HG03097 (cell line): Measurements from ENCODE around the gene RPAP3.
"Not testable (repeated sequence)": the region's sequence is repeated elsewhere in the genome, so short reads cannot be mapped to it uniquely, and the experiment has no call there.

Experiments
- ATAC-seq: cut with Tn5 transposase; IDR thresholded peaks from one replicate; pipeline ENCODE4 v1.9.1; 2021; ENCODE audit not compliant: unreplicated experiment, low FRiP score

Gene RPAP3

DNA sequence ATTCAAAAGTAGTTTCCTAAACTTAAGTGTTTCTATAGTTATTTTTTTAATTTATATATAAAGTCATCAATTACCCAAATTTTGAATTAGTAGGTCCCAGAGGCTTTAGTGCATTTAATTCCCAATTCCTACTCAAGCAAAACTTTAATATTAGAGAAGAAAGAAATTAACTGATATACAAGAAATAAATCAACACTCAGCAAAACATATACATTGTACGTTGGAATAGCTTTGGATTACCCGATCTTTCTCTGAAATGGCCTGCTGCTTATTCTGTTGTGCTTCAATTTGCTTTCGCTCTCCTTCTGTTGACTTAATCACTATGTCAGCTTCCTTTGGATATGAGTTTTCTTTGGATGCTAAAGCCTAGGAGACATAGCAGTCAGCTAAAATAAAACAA is 18.2 kb downstream of the RPAP3 start:
- no peak for ATAC-seq

DNA sequence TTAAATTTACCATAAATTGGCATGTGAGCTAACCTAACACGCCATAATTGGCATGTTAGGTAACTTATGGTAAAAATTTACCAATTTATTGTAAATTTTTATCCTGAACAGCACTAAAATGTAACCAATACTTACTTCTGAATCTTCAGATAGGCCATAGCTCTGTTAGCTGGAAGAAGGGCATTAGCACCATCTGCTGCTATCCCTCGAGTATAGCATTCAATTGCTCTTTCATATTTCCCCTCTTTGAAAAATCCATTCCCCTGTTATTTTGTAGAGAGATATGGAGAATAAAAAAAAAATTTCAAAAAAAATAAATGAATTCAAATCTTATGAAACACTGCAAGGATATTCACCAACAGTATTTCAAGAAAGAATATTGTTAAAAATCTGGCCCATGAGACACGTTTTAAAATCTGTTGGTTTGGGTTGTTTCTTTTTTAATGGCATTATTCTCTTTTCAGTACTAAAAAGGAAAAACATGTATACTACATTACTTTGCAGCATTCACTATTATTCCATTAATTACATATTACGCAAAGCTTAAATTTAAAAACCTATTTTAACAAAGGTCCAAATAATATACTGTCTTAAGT is 19.1 kb downstream of the RPAP3 start:
- no peak for ATAC-seq

DNA sequence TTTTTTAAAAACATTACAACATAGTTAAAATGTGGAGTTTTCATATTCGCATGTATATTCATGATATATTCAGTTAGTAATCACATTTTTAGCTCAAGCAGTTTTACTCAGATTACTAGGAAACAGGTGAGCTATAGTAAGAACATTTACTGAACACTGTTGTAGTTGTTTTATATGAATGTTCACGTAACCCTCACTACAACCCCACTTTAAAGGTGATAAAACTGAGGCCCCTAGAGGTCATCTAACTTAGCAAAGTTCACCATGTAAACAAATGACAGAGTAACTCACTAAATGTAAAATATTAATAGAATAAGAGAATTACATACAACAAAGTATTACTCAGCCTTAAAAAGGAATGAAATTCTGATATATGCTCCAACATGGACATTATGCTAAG is 26.0 kb downstream of the RPAP3 start:
- no peak for ATAC-seq

DNA sequence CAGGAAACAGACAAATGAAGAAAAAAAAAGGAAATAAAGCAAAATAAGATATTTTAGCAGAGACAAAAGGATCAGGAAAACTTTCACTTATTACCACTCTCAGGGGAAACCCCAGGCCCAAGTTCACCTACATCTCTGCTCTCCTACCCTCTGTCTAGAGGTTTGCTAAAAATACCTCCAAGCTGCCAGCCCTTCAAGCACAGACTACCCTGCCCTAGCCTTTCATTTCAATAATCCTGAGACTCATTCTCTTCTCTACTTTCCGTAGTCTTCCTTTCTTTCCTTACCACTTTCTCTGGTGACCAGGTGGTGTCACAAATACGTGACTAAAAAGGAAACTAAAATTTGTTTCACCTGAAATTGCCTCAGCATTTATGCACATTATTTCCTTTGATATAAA is 33.8 kb downstream of the RPAP3 start:
- no peak for ATAC-seq

DNA sequence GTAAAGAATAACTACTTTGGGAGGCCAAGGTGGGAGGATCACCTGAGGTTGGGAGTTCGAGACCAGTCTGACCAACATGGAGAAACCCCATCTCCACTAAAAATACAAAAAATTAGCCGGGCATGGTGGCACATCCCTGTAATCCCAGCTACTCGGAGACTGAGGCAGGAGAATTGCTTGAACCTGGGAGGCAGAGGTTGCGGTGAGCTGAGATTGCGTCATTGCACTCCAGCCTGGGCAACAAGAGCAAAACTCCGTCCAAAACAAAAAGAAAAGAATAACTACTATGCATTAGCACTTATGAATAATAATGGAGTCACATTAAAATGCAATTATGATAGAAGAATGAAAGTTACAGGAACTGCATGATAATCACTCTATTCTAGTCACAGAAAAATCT is 37.9 kb downstream of the RPAP3 start:
- not testable (repeated sequence) for ATAC-seq

DNA sequence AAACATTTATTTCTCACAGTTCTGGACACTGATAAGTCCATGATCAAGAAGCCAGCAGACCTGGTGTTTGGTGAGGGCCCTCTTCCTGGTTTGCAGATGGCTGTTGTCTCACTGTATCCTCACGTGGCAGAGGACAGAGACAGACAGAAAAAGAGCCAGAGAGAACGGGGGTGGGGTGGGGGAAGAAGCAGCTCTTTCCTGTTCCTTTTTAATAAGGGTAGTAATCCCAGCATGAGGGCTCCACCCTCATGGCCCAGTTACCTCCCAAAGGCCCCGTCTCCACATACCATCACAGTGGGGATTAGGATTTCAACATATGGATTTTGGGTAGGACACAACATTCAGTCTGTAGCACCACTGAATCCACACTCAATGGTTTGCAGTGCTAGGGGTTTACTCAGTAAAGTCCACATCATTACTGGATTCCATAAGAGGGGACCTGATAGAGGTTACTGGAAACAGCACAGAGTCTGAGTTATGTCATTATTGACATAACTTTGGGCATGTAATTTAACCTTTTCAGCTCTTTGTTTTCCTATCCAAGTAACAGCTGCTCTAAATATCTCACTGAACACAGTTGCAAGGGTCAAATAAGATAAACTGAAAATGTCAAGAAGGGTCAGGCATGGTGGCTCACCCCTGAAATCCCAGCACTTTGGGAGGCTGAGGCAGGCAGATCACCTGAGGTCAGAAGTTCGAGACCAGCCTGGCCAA is 53.2 kb downstream of the RPAP3 start:
- ATAC-seq, result no peak

DNA sequence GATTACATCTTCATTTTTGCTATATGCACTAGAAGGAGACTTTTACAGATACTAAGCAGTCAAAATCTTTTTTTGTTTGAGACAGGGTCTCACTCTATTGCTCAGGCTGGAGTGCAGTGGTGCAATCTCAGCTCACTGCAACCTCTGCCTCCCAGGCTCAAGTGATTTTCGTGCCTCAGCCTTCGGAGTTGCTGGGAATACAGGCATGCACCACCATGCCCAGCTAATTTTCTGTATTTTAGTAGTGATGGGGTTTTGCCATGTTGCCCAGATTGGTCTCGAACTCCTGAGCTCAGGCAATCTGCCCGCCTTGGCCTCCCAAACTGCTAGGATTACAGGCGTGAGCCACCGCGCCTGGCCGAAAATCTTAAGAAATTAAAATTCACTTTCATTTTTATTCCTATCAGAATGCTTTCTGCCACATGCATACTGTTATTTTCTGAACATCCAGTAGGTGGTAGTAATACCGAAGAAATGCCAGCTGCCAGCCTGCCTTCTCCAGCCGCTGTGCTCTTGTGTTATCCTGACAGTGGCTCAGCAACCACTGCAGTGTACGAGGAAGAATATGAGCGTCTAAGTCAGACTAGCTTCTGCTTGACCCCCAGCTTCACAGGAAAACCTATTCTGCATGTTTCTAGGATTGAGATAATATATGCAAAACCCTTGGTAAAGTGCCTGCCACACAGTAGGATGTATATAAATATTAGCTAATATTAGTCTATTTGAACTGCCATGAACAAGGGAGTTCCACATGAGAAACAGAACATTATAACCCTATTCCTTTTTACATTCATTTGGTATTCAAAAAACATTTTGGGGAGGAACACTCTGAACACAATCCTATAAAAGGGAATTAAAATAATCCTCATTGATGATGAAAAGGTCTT is 54.2 kb downstream of the RPAP3 start:
- peak; percentile 57 for ATAC-seq

DNA sequence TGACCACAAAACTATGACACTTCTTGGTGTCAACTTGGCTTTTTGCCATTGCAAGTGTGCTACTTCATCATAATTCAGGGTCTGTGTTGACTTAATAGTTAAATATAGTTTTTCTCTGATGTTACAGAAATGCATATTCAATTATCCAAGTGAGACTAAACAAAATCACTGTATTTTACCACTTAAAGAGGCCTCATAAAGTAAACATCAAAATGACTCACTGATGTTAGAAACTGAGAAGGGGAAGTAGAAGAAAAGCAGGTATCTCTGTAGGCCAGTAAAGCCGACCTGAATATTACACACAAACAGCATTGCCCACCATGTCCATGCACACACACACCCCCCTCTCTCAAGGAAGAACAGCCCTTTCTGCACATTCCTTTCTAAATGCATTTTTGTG is 55.4 kb downstream of the RPAP3 start:
- ATAC-seq, result no peak

DNA sequence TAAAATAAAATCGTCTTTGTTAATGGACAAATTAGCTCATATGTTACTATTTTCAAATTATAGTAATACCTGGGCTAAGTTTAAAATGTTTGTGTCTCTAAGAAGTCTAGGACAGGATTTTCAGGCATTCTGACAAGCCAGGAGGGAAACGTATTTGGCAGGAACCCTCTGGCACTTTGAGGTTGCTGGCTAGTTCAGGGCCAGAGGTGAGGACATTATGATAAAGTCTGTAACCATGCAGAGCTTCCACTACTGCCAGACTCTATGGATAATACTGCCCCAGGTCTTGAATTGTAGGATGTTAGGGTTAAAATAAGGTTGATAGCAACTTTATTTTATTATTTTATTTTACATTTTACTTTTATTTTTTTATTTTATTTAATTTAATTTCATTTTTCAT is 56.4 kb downstream of the RPAP3 start:
- no peak for ATAC-seq

DNA sequence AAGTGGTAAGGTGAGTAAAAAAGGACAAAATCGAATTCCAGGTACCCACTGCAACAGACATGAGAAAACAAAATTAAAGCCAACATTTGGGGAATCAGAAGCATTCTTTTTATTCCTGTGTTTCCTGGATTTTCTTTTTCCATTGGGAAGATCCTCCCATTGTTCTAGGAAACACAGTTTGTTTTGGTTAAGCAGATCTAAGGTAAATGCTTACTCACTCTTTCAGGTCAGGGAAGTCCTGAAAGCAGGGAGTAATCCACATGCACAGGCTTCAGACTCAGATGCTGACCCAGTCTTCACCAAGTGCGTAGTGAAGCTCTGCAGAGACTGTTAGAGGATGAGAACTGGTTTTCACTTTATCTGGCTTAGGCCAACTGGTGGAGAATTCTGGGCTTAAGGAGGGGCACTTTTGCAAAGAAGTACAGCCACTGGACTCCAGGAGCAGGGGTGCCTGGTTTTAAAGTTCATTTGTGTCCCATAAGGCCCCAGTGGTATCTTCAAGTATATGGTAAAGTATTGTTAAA is 57.7 kb downstream of the RPAP3 start:
- no peak for ATAC-seq

DNA sequence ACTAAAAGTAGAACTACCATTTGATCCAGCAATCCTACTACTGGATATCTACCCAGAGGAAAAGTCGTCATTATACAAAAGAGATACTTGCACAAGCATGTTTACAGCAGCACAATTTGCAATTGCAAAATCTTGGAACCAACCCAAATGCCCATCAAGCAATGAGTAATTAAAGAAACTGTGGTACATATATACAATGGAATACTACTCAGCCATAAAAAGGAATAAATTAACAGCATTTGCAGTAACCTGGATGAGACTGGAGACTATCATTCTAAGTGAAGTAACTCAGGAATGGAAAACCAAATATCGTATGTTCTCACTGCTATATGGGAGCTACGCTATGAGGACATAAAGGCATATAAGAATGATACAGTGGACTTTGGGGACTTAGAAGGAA is 63.5 kb downstream of the RPAP3 start:
- ATAC-seq, result not testable (repeated sequence)

DNA sequence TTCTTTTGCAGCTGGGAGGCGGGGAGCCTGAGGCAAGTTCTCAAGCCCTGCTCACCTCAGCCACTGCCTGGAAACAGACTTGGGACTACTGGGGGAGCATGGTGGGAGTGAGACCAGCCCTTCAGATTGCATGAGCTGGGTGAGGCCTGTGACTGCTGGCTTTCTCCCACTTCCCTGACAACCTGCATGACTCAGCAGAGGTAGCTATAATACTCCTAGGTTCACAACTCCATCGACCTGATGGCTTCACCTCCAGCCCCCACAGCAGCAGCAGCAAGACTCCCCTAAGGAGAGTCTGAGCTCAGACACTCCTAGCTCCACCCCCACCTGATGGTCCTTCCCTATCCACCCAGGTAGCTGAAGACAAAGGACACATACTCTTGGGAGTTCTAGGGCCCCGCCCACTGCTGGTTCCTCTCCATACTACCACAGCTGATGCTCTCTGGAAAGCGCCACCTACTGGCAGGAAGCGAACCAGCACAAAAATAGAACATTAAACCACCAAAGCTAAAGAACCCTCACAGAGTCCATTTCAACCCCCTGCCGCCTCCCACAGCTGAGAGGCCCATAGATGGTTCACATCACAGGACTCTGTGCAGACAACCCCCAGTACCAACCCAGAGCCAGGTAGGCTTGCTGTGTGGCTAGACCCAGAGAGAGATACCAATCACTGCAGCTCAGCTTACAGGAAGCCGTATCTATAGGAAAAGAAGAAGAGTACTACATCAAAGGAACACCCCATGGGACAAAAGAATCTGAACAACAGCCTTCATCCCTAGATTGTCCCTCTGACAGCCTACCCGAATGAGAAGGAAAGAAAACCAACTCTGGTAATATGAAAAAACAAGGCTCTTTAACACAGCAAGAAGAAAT is 68.7 kb downstream of the RPAP3 start:
- ATAC-seq, result no peak

DNA sequence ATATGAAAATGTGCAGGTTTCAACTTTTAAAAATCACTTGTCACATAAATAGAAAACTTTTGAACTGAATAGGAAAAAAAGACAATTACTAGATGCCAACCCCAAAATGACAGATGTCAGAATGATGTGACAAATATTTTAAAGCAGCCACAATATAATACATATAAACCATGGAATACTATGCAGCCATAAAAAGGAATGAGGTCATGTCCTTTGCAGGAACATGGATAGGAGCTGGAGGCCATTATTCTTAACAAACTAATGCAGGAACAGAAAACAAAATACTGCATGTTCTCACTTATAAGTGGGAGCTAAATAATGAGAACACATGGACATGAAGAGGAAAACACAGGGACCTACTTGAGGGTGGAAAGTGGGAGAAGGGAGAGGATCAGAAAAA is 70.1 kb downstream of the RPAP3 start:
- not testable (repeated sequence) for ATAC-seq

DNA sequence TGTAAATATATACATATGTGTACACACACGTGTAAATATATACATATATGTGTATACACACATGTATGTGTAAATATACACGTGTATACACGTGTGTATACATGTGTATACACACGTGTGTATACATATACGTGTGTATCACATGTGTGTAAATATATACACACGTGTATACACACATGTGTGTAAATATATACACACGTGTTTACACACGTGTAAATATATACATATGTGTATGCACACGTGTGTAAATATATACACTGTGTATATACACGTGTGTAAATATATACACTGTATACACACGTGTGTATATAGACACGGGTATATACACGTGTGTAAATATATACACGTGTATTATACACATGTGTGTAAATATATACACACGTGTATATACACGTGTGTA is 71.7 kb downstream of the RPAP3 start:
- no peak for ATAC-seq

DNA sequence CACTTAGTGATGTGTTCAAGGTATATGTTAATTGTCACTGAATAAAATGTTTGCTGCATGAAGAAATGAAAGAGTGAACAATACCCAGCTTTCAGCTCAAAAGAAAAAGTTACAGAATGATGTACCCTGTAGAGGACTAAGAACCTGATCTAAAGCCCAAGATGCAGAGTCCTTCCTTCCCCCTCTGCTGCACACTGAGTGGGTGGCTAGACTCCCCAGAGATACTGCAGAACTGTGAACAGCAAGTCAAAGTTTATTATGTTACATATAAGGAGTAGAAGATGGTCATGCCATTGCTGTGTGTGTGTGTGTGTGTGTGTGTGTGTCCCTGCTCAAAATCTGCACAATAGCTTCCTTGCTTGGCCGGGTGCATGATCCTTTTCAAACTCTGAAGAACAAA is 83.9 kb downstream of the RPAP3 start:
- no peak for ATAC-seq

DNA sequence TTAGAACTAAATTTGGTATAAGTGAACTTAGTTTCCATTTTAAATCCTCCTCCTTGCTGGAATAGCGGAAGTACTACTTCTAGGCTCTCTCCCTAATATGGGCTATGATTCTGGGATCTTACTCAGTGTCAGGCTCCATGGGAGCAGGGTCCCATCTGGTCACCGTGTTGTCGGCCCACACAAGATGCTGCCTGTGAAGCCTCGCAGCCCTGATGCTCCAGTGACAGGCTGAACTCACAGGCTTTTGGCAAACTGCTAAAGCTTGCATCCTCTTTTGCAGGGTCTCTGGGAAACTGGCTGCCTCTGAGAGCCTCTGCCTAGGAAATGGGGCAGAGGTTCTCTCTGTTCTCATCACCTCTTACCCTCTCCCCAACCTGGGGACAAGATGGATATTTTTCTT is 88.4 kb downstream of the RPAP3 start:
- no peak for ATAC-seq

DNA sequence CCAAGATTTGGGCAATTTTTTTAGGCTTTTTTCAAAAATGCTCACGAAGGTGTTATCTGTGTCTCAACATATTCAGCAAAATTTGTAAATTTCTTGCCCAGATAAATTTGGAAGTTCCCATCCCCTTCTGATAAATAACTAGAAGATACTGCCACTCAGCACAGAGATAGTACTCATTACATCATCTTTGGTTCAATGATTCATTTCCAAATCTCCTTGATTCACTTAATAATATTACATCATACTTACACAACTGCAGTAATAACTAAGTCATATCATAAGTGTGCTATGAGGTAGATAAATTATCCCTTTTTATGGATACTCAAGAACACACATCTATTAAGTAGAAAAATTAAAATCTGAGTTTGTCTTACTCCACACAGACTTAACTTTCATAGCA is 89.4 kb downstream of the RPAP3 start:
- no peak for ATAC-seq

DNA sequence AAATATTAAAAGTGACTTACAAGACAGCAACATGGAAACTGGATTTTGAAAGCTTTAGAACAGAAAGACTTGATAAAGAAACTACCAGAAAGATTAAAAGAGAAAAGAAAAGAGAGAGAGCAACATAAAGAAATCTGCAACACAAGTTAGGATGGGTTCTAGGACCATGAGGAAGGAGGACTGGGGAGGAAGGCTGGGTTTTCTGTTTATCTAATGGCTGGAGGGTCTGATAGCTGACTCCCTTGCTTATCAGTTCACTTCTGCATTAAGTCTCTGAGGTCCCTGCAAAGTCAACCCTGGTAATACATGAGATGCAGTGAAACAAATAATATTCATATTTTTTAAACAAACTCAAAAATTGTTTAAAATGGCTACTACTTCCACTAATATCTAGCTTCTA is 90.1 kb downstream of the RPAP3 start:
- no peak for ATAC-seq

DNA sequence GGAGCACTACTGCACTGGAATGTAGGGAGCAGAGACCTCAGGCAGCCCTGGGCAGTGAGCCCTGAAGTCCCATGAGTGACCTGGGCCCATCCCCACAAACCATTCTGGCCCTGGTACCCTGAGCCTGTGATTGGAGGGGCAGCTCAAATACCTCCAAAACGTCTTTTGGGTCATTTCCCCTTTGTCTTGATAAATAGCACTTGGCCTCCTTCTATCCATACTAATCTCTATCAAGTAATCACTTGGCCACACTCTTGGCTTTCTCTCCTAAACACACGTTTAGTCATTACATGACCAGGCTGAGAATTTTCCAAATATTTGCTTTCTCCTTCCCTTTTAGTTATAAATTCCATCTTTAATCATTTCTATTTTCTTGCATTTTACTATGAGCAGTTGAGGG is 91.3 kb downstream of the RPAP3 start:
- no peak for ATAC-seq

DNA sequence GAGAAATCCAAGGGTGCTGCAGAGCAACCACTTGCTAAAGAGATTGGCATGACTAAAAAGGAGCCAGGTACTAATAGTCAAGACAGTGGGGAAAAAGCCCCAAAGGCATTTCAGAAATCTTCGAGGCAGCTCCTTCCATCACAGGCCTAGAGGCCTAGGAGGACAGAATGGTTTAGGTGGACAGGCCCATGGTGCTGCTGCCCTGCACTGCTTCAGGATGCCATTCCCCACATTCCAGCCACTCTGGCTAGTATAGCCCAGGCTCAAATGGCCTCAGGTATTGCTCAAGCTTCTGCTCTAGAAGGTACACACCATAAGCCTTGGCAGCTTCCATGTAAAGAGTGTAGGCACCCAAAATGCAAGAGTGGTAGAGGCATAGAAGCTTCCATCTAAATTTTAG is 92.9 kb downstream of the RPAP3 start:
- no peak for ATAC-seq

DNA sequence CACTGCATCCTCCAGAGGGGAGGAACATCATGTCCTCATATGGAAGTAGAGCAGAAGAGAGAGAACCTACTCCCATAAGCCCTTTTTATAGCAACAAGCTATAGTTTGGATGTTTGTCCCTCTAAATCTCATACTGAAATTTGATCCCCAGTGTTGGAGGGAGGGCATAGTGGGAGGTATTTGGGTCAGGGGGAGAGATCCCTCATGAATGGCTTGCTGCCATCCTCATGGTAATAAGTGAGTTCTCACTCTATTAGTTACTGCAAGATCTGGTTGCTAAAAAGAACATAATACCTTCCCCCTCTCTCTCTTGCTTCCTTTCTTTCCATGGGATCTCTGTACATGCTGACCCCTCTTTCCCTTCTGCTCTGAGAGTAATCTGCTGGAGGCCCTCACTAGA is 93.9 kb downstream of the RPAP3 start:
- no peak for ATAC-seq
